GM18868 (cell line): ENCODE data around the gene STRADA.
"Not testable (repeated sequence)": the region's sequence is repeated elsewhere in the genome, so short reads cannot be mapped to it uniquely, and the experiment has no call there.

Experiments
- ATAC-seq: cut with Tn5 transposase; IDR thresholded peaks from one replicate; pipeline ENCODE4 v1.9.1; 2021; ENCODE audit warnings: mild to moderate bottlenecking, moderate library complexity; ENCODE audit not compliant: unreplicated experiment

STRADA gene

DNA sequence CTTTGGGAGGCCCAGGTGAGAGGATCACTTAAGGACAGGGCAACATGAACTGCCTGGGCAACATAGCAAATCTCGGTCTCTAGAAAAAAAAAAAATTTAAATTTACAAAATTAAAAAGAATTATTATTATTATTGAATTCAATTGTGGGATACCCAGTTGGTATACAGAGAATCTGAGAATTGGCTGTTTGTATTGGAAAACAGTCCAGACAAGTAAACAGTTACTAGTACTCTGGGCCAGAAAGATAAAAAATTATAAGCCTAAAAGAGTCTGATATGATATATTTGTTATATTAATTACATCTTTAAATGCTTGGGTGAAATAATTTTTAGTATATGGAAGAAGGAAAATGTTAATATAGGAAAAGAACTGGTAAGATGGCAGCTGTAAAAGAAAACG, 16.8 kb upstream of the STRADA start:
- no peak for ATAC-seq

DNA sequence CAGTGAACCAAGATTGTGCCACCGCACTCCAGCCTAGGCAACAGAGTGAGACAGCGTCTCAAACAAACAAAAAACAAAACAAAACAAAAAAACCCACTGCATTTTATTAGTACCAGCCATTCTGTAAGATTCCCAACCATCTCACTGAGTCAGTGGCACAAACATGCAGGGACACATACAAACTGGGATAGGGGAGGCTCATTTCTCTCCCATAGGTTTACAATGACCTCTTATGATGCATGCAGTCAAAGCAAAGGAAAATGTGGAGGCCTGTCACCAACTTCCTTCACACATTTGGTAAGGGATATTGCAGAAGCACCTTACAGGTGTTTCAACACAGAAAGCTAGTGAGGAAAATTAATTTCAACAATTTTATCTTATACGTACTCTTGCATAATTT, 12.4 kb upstream of the STRADA start:
- no peak for ATAC-seq

DNA sequence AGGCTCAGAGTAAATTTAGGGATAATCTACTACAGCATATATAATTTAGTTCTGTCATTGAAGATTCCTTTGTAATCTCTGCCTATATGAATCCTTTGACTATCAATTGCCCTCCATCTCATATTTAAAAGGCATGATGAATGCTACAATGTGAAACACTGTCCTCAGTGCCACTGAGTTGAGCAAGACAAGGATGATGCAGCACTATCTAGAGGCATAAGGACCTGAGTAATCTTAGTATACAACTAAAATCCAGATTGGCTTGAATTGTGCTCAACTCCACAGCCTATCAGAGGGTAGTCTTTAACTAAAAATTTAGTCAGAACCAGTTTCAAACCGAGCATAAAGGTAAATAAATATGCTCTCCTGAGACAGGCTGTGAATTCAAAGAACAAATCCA, 11.6 kb upstream of the STRADA start:
- no peak for ATAC-seq

DNA sequence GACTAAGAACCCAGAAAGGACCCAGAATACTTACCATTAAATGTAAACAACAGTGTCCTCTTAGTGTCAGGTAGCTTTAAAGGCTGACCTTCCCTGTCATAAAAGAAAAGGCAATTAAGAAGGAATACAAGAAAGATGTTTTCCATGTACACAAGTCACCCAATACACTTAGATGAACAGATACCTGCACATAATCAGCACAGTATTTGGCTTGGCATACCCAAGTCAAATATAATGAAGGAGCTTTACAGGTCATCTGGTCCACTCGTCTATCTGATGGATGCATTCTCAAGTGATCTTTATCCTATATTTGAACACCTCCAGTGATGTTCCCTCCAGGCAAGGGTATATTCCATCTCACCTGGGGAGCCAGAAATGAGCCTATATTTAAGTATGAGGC, 11.1 kb upstream of the STRADA start:
- ATAC-seq: no peak

DNA sequence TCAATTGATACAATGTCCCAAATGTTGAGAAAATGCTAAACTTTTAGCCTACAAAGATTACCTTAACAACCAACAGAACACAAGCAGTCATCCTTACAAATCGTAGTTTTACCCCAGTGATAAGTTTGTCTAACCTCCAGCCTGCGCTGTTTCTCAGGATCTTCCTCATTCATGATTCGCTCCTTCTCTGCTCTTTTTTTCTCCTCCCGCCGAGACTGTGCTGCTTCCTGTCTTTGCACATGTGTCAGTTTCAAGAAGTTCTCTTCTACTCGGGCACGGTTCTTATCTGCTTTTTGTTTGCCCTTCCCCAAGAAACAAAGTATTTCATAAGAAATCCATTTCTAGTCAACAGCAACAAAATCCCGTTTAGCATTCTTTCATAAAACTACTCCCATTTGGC, 10.2 kb upstream of the STRADA start:
- ATAC-seq: no peak

DNA sequence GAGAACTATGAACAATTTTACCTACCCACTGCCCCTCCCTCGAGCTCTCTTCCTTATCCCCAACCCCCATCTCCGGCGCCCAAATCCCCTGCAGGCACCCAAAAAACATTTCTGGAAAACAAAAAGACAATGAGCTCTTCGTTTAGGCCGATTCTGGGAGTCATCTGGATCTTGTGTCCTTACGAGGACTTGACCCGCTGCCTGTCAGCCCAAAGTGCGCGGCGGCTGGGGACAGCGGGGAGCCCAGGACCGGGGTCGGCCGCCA, 524 bp downstream of the STRADA start:
- ATAC-seq: no peak

DNA sequence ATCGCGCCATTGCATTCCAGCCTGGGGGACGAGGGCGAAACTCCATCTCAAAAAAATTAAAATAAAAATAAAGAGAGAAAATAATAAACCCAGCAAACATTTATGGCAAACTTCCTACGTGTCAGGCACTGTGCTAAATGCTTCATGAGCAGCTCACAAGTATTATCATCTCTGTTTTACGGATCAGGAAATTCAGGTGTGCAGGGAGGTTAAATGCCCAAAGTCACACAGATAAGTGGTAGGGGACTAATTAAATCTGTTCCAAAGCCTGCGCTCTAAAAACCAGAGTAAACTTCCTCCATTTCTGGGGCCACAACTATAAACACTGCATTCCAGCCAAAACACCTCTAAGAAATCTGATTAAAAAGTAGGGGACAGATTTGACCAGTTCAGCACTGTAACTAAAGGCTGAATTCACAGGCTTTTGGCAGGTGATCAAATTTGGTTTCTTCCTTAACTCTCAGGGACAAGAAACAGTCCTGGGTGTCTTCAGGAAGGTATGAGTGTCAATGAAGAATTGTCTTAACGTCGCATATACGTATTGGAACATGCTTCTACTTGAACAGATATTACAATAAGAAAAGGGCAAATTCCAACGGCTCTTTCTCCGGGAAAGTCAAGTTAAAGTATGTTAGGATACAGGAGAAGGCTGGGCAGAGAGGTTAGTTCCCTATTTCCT, 996 bp downstream of the STRADA start:
- no peak for ATAC-seq

DNA sequence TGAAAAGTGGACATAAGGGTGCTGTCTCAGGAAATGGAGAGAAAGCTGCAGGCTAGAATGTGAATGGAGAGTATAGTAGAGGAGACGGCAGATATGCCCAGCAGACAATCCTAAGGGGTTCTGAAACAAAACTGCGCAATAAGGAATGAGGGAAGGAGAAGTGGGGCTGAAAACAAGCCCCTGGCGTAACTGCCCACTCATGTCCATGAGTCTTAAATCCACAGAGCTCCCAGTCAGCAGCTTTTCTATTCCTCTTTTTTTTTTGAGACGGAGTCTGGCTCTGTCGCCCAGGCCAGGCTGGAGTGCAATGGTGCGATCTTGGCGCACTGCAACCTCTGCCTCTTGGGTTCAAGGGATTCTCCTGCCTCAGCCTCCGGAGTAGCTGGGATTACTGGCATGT, 5.9 kb downstream of the STRADA start:
- ATAC-seq: no peak

DNA sequence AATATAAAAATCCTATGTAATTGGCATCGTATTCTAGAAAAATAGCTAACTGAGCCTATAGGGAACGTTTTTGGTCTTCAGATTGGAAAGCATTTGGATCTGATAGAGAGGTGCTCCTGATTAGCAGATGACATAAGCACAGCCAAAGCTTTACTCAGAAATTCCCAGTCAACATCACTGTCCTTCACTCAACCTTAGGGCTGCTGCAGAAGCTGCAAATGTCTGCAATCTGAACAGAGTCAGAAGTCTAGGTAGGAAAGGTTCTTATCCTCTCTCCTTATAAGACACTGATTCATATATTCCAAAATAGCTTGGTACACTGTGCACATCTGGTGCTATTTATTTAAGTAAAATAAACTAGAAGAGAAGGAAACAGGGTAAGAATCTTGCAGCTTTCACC, 19.2 kb downstream of the STRADA start:
- no peak for ATAC-seq

DNA sequence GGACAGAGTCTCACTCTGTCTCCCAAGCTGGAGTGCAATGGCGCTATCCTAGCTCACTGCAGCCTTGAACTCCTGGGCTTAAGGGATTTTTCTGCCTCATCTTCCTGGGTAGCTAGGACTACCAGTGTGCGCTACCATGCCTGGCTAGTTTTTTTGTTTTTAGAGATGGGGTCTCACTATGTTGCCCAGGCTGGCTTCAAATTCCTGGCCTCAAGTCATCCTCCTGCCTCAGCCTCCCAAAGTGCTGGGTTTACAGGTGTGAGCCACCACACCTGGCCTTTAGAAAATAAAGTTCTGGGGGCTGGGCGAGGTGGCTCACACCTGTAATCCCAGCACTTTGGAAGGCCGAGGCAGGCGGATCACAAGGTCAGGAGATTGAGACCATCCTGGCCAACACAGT, 21.4 kb downstream of the STRADA start:
- not testable (repeated sequence) for ATAC-seq

DNA sequence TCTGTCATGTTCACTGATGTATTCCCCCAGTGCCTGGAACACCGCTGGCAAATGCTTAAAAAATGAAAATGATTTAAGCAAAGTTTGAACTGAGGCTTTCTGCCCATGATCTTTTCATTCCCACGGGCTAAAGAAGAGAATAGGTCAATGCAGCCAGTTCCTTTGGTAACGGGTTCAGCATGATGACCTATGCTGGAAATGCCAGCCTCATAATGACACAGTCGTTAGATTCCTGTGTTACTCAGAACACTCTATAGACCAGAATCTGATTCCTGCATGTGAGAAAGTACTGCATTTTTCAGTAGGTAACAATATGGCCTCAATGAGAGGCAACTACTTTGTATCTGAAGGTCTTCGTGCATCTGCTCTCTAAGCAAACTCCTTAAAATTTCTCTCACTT, 22.6 kb downstream of the STRADA start:
- ATAC-seq: no peak

DNA sequence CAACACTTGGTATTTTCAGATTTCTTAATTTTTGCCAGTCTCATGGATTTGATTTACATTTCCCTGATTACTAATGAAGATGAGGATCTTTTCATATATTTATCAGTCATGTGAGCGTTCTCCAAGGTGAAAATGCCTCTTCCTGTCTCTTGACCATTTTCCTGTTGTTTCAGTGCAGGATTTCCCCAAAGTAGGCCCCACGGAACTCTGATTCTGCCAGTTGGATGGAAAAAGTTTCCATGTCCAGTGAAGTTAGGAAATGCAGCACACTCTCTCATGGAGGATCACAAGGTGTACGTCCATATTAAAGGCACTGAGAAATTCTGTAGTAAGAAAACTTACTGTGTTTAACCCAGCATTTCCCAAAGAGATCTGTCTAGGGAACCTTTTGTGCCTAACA, 25.2 kb downstream of the STRADA start:
- no peak for ATAC-seq

DNA sequence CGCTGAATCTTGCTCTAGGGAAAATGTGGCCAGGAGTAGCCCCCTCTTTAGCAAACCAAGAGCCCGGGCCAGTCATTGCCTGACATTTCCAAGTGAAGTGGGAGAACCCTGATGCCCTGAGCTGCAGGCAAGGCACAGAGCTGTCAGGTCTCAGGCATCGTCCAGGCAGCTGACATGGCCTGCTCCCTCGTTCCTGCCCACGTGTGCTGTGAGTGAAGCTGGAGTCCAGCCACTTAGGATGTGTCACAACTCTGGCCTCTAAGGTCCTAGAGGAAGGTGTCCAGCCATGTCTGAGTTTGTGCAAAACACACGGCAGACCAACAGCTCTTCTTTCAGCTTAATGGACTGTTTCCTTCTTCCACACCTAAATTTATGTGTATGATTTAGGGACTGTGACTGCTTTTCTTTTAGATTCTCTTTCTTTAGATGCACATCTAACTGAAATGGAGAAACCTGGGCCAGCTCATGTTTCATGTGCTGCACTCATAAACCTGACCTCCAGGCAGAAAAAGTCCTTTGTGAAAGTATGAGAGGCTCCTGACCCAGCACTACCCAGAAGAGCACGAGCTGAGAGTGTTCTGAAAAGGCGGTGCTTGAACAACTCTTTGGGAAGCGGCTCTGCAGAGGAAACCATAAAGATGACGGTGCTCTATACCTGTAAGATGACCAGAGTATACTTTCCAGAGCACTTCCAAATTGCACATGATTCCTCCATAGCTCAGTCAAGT, 26.9 kb downstream of the STRADA start:
- no peak for ATAC-seq

DNA sequence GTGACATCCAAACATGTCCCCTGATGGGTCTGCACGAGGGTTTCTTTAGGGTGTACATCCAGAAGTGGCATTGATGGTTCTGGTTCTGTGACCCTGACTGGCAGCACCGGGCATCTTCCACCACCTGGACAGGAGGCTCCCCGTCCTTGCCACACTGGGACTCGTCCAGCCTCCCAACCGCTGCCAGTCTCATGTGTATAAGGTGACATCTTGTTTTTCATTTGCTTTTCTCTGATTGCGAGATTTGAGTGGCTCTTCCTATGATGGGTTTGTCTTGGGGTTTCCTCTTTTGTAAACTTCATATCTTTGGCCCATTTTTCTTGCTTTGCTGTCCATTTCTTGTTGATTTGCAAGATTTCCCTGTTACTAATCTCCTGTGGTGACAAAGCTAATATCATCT, 32.5 kb downstream of the STRADA start:
- no peak for ATAC-seq

DNA sequence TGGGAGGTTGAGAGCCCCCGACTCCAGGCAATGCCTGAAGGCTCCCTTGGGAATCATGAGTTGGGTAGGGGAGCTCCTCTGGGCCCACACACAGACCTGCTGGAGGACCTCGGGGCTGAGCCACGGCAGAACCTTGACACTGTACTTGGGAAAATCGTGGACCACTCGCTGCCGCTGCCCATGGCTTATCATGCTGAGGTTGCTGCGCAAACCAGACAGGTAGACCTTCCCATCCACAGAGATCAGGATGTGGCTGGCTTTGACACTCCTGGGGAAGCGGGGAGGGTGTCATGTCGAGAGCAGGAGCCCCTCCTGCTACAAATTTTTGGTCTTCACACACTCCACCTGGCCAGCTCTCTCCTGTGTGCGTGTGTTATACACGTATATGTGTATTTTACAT, 34.4 kb downstream of the STRADA start:
- ATAC-seq: no peak

DNA sequence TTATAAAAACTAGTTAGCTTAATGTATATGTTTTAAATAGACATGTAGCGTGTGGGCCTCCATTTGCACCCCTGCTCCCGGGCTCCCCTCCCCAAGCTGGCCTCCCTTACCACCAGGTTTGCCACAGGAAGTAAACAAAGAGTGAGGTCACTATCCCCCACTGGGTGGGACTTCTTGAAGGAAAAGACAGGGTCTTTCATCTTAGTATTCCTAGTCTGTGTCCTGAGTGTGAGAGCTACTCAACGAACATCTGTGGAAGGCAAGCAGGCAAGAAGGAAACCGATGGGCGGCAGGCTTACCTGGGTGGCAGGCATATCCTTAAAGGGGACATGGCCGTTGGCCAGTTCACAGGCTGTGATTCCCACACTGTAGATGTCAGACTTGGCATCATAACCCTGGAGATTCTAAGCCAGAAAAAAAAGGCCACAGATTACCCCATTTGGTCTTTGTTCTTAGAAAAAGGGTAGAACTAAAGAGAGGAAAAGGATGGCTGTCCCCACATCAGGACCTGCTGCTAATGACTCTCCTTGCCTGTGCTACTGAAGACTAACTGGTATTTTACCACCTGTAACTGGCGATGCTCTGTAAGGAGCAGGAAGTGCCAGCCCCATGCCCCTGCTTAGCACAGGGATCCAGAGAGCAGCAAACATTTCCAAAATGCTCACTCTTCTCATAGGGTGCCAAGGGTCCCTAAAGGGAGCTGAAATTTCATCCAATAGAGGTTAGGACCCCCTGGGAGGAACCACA, 35.1 kb downstream of the STRADA start:
- ATAC-seq: no peak

DNA sequence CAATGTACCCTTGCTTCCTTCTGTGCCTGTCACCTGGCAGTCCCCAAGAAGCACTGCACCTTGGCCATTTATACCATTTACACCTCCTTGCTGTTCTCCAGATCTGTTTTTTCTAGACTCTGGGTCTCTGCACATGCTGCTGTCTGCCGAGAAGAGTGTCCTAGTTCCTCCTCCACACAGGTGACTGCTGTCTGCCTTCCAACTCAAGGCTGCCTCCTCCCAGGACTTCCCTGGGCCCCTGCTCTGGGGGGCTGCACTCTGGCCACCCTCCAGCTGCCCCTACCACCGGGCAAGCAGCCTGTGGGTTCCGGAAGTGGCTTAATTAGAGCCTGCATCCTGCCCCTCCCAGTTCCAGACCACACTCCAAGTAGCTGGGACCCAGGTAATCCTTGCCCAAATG, 35.9 kb downstream of the STRADA start:
- no peak for ATAC-seq

DNA sequence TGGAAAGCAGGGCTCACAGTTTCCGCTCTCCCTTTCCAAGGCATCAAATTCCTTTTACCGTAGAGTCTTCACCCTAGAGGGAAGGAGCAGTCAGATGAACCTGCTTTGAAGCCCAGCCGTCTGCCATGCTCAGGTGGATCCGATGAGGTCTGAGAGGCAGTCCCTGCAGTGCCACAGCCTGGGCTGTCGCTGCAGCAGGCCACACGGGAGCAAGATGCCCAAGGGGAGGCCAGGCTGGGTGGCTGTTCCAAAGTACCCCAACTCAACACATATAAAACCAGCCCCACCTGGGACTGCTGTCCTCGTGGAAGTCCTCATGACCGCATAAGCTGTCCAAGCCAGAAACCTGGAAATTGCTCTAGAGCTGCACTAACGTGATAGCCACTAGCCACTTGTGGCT, 36.8 kb downstream of the STRADA start:
- ATAC-seq: no peak

DNA sequence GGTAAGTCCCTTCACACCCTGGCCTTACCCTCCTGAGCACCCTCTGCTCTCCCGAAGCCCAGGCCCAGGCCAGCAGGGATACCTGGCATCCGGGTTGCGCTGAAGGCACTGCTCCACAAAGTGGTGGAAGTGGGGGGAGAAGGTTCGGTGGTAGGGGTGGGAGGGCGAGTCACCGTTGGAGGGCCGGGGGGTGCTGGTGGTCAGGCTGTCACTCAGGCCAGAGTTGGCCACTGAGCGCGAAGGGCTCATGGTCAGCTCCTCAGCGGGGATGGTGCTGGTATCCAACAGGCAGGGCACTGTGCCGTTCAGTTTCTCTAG, 37.4 kb downstream of the STRADA start:
- no peak for ATAC-seq

DNA sequence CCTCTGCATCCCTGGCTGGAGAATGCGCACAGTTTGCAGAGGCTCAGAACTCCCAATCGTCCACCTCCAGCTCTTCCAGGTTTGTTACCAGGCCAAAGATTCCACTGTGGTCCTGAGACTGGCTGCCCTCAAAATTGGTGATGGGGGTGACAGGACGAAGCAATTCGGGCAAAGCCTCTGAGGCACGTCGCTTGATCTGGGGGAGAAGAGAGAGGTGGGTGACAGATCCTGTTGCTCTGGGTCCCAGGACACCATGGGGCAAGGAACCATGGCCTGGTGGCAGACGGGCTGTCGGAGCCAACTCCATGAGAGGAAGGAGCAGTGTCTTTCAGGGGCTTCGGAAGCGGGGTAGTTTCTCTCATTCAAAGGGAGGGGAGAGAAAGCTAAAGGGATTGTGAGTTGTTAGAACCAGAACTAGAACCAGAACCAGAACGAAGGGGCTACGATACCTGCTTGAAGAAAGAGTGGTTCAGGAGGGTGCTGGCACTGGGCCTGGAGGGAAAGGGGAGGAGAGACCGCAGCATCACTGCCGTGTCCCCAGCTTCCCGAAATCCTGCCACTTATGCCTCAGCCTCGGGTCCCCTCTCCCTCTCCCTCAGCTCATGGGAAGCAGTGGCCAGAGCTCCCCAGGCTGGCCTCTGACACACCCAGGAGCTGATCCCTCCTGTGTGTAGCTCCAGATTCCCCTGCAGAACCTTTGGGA, 37.9 kb downstream of the STRADA start:
- ATAC-seq: no peak

DNA sequence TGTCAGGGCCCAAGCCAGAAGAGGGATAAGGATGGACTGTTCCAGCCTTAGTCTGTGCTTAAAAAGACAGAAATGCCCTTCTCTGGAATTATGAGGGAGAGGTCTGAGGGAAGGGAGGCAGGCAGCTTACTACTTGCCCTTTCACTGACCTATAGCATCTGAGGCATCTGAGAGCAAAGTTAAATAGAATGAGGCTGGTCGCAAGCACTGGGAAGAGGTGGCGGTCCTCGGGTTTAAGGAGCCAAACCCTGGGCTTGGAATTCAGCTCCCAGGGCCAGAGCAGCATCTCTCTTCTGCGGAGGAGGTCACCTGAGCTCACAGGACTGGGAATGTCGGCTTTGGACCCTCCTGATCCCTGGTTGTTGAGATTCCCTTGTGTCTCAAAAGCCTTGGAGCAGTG, 38.6 kb downstream of the STRADA start:
- no peak for ATAC-seq

DNA sequence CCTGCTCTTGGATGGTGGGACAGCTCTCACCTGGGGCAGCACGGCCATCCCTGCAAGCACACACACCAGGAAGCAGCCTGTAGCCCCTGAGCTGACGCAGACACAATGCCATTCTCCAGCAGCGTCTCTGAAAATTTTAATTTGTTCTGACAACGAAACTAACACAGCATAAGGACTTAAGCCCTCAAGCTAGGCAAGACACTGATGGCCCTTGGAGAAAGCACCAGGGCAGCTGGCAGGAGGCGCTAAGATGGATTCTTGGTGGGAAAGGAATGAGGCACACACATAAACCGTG, 38.9 kb downstream of the STRADA start:
- ATAC-seq: no peak
